K562 (cell line): ENCODE data around the gene HES6. TPM values are rescaled to one million over a fixed set of nuclear protein-coding genes. Genes with fewer than 3 reads are reported as not detected.

Experiments
- ATAC-seq: fragments of 200-7000 bp; cut with Tn5 transposase; 3 replicates; pipeline ENCODE4 v1.9.1; 2020; ENCODE audit warnings: moderate library complexity
- BruUV-seq: library from RNA; stranded (reverse); fragments of 400-500 nt; replicated peaks from 2 replicates; lab custom pipeline; 2021; lab: Mats Ljungman, UMichigan
- CTCF ChIA-PET: fragments of 300-600 bp; formaldehyde crosslinking; extraction: SDS; loops from one replicate; lab custom pipeline; 2021; ENCODE audit warnings: low intra/inter-chr PET ratio; lab: Yijun Ruan, JAX
- POLR2A ChIA-PET: fragments of 300-600, 350-650 bp; sonication (Branson Sonifier 250); formaldehyde crosslinking; extraction: SDS; loops from one replicate; lab custom pipeline; 2021; ENCODE audit warnings: antibody characterized with exemption, inconsistent platforms; lab: Yijun Ruan, JAX
- DNase-seq, 4 experiments: peaks; one replicate each; pipeline versions ENCODE4 v3.0.0 to v3.0.0-alpha.2; 2011 to 2018; ENCODE audit warnings: low spot score in 3 of 4, mixed read lengths in 3 of 4; ENCODE audit errors: extremely low read depth in 1 of 4
- FAIRE-seq: peaks from 2 replicates; lab custom pipeline; 2011; peaks lifted over from hg19 to GRCh38; lab: Jason Lieb, UNC
- H2AFZ ChIP-seq: 2 replicates; pipeline ENCODE4 v1.6.0; 2011; ENCODE audit warnings: low read depth, low read length, control low read depth, inconsistent platforms
- H3K27ac ChIP-seq: fragments of 200-600 bp; 3 replicates; pipeline ENCODE4 v1.8.0; 2011; ENCODE audit warnings: low read depth, mild to moderate bottlenecking, control low read depth, inconsistent platforms, low read length, moderate library complexity, mixed read lengths; ENCODE audit errors: extremely low read depth
- H3K27me3 ChIP-seq, 2 experiments: fragments of 300-600 bp in 1 of 2; 2 replicates in 1 of 2; 3 replicates in 1 of 2; pipeline versions ENCODE4 v1.6.0 to v1.8.0; 2011; ENCODE audit warnings: inconsistent platforms in 2 of 2, low read length in 2 of 2, mild to moderate bottlenecking in 1 of 2, mixed read lengths in 1 of 2, moderate library complexity in 1 of 2; ENCODE audit not compliant: control insufficient read depth in 2 of 2, insufficient read depth in 2 of 2
- H3K36me3 ChIP-seq: fragments of 300-600 bp; 3 replicates; pipeline ENCODE4 v1.8.0; 2011; ENCODE audit warnings: mild to moderate bottlenecking, low read length, inconsistent platforms; ENCODE audit not compliant: control insufficient read depth, insufficient read depth
- H3K4me1 ChIP-seq, 2 experiments: fragments of 200-600 bp in 1 of 2; replicated peaks in 1 of 2; 2 replicates in 1 of 2; 3 replicates in 1 of 2; pipeline versions ENCODE4 v1.5.1 to v1.8.0; 2011; ENCODE audit warnings: inconsistent platforms in 2 of 2, low read length in 2 of 2, mild to moderate bottlenecking in 1 of 2, mixed read lengths in 1 of 2, moderate library complexity in 1 of 2; ENCODE audit not compliant: control insufficient read depth in 2 of 2, insufficient read depth in 2 of 2
- H3K4me2 ChIP-seq: 2 replicates; pipeline ENCODE4 v1.6.1; 2011; ENCODE audit warnings: low read length, control low read depth, inconsistent platforms, mixed read lengths; ENCODE audit not compliant: insufficient read depth
- H3K4me3 ChIP-seq: fragments of 200-600 bp; sonication (generic), shearing (Covaris generic); 2 replicates; pipeline ENCODE4 v1.5.1; 2016; ENCODE audit warnings: control low read depth, inconsistent platforms
- H3K79me2 ChIP-seq: fragments of 200-600 bp; 3 replicates; pipeline ENCODE4 v1.8.0; 2011; ENCODE audit warnings: low read length, inconsistent platforms; ENCODE audit not compliant: control insufficient read depth, insufficient read depth
- H3K9ac ChIP-seq, 2 experiments: 2 replicates each; pipeline versions ENCODE4 v1.6.0 to v1.6.1; 2011; ENCODE audit warnings: low read depth in 2 of 2, low read length in 2 of 2, control low read depth in 1 of 2, inconsistent platforms in 1 of 2, mild to moderate bottlenecking in 1 of 2, mixed read lengths in 1 of 2; ENCODE audit not compliant: insufficient read depth in 1 of 2
- H3K9me1 ChIP-seq: one replicate; pipeline ENCODE4 v1.6.0; 2011; ENCODE audit warnings: inconsistent platforms, mild to moderate bottlenecking, low read length, moderate library complexity; ENCODE audit not compliant: control insufficient read depth, insufficient read depth
- H3K9me3 ChIP-seq: replicated peaks from 2 replicates; pipeline ENCODE4 v1.5.1; 2011; ENCODE audit warnings: low read depth, low read length, inconsistent platforms; ENCODE audit not compliant: control insufficient read depth, insufficient read depth
- H4K20me1 ChIP-seq: replicated peaks from 2 replicates; pipeline ENCODE4 v1.6.1; 2011; ENCODE audit warnings: low read length, inconsistent platforms, mixed read lengths; ENCODE audit not compliant: control insufficient read depth, insufficient read depth
- BCL6 ChIP-seq: fragments of 250-450 bp; sonication (Bioruptor Pico); IDR thresholded peaks from 2 replicates; pipeline ENCODE4 v1.4.0; 2020
- CAMTA2 ChIP-seq: fragments of 250-450 bp; sonication (Bioruptor Pico); conservative IDR thresholded peaks from 2 replicates; pipeline ENCODE4 v1.5.1; 2022
- KAT8 ChIP-seq: fragments of 450-650 bp; IDR thresholded peaks from 2 replicates; pipeline ENCODE4 v1.6.1; 2016; ENCODE audit warnings: low read depth, mild to moderate bottlenecking
- NCOA1 ChIP-seq: fragments of 450-650 bp; IDR thresholded peaks from 2 replicates; pipeline ENCODE4 v1.6.1; 2016; ENCODE audit warnings: low read depth
- POLR2B ChIP-seq: fragments of 450-650 bp; IDR thresholded peaks from 2 replicates; pipeline ENCODE4 v1.6.1; 2018; ENCODE audit warnings: low read depth; ENCODE audit not compliant: partially characterized antibody
- RBM39 ChIP-seq: fragments of 200-400 bp; formaldehyde crosslinking; optimal IDR thresholded peaks from 2 replicates; pipeline ENCODE3; 2018; ENCODE audit warnings: low read depth, low read length
- SRSF1 ChIP-seq: fragments of 200-400 bp; formaldehyde crosslinking; IDR thresholded peaks from 2 replicates; pipeline ENCODE4 v1.6.1; 2017; ENCODE audit warnings: mild to moderate bottlenecking, low read depth, low read length, moderate library complexity
- ZNF277 ChIP-seq: fragments of 250-450 bp; sonication (Bioruptor Pico); IDR thresholded peaks from 2 replicates; pipeline ENCODE4 v1.8.0; 2022; ENCODE audit warnings: inconsistent platforms, mild to moderate bottlenecking, moderate library complexity, borderline replicate concordance
- ZNF316 ChIP-seq: fragments of 450-650 bp; IDR thresholded peaks from 2 replicates; pipeline ENCODE4 v1.6.1; 2016
- ZNF445 ChIP-seq: fragments of 250-450 bp; sonication (Bioruptor Pico); IDR thresholded peaks from 2 replicates; pipeline ENCODE4 v1.4.0; 2020; ENCODE audit warnings: low read depth, mild to moderate bottlenecking, moderate library complexity
- WGBS: fragments of 100-300 bp; shearing (Covaris generic); methylation state at CpG from one replicate; pipeline ENCODE4 v1.1.6; 2016; ENCODE audit warnings: low coverage, mixed read lengths; ENCODE audit not compliant: insufficient coverage; ENCODE audit errors: missing lambda C conversion rate; 5-methylcytosine and 5-hydroxymethylcytosine counted together
- in situ Hi-C: fragments of 300-500 bp; cut with MboI; formaldehyde crosslinking; loops from 4 replicates; pipeline ENCODE4 v1.15.0; 2018; ENCODE audit warnings: inconsistent platforms, mixed read lengths
- intact Hi-C: fragments of 100-400 bp; cut with micrococcal nuclease; formaldehyde crosslinking; loops from 2 replicates; pipeline ENCODE4 v1.14.2; 2022
- polyA plus RNA-seq, 8 experiments: library from polyadenylated mRNA; depleted of rRNA in 4 of 8; stranded (reverse) in 5 of 8; unstranded in 3 of 8; fragments of >200 nt; fragmentation: Nextera tagmentation in 2 of 8; fragmentation: Illumina TruSeq in 1 of 8; extraction: Ambion mirVana in 2 of 8; extraction: Trizol in 1 of 8; gene quantifications; 2 replicates each; pipeline versions ENCODE4 v1.2.1 to v1.2.3, GENCODE V29; 2011 to 2014; ENCODE audit warnings: inconsistent platforms in 1 of 8, missing spikeins in 1 of 8
- total RNA-seq, 7 experiments: library from RNA; depleted of rRNA in 6 of 7; stranded (reverse); fragments of >200 nt in 6 of 7; fragmentation: Illumina TruSeq in 2 of 7; extraction: Trizol in 2 of 7; gene quantifications; 2 replicates each; pipeline versions ENCODE4 v1.2.1 to v1.2.3, GENCODE V29; 2011 to 2021; ENCODE audit warnings: low replicate concordance in 1 of 7
- TF ChIP-seq, protein P1 (sequence below): sonication (generic); formaldehyde crosslinking; IDR thresholded peaks from 2 replicates; pipeline ENCODE4 v1.8.1; 2023; ENCODE audit warnings: mild to moderate bottlenecking, missing genetic modification reagents
- TF ChIP-seq, protein P2 (sequence below): fragments of 250-450 bp; sonication (Bioruptor Pico); IDR thresholded peaks from 2 replicates; pipeline ENCODE4 v1.9.0; 2021; ENCODE audit warnings: mild to moderate bottlenecking
- TF ChIP-seq, protein P3 (sequence below): IDR thresholded peaks from 2 replicates; pipeline ENCODE4 v1.6.1; 2011; ENCODE audit not compliant: insufficient read length; ENCODE audit errors: extremely low read depth

HES6 gene
- total and polyA plus RNA-seq, 9 of the 15 experiments (the other 6 are each of a cell fraction or from before 2014, with no cell fraction given): 6.2 to 133 (median 29.2) TPM

DNA sequence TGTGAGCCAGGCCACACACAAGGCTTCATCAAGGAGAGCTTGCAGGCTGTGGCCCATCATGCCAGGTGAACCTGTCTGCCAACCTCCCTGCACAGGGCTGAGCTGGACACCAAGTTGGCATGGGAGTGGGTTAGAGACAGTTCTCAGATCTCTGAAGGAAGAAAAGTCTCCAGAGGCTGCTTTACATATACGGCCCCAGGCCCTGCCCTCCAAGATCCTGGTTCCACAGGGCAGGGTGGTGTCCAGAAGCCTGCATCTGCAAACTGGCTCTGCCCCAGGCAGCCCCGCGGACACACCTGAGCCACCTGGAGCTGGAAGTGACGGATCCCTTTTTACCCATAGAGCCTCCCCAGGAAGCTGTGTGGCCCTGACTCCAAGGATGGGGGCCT lies 24.2 kb upstream of the HES6 start:
- Histone ChIP-seq H2AFZ (no peak overlapping the region), H4K20me1 (no peaks in the 10 kb centered on the region; the same call in 1 of the 2 replicates), H3K9me1 (no peaks in the 10 kb centered on the region), H3K9ac (no peak overlapping the region), H3K27me3 (no peaks in the 10 kb centered on the region), H3K4me2 (no peak overlapping the region), H3K27ac (no peak overlapping the region), H3K4me1 (no peaks in the 10 kb centered on the region; a peak in 1 of 5 replicates), H3K4me3 (no peak overlapping the region)
- intact Hi-C loops (loop anchor here (5.0 kb wide), 1 partner anchor 407 kb away; the partner anchor contains the start of gene RAMP1), in situ Hi-C loops (loop anchor here (25.0 kb wide), 1 partner anchor 402 kb away; the partner anchor contains the start of gene RAMP1)
- no peak for FAIRE-seq
- no TSS peak for BruUV-seq
- WGBS: 79% methylated on average over 2 of the region's 4 CpGs
- no peak for ATAC-seq
- DNase-seq: no peak
- POLR2A ChIA-PET: interaction anchor here (0.6 kb wide), 1 partner anchor 258 kb away, joined by 3 read pairs; no protein-coding TSS in a partner anchor
- TF ChIP-seq RBM39: no peak
- TF ChIP-seq, protein P1, sequence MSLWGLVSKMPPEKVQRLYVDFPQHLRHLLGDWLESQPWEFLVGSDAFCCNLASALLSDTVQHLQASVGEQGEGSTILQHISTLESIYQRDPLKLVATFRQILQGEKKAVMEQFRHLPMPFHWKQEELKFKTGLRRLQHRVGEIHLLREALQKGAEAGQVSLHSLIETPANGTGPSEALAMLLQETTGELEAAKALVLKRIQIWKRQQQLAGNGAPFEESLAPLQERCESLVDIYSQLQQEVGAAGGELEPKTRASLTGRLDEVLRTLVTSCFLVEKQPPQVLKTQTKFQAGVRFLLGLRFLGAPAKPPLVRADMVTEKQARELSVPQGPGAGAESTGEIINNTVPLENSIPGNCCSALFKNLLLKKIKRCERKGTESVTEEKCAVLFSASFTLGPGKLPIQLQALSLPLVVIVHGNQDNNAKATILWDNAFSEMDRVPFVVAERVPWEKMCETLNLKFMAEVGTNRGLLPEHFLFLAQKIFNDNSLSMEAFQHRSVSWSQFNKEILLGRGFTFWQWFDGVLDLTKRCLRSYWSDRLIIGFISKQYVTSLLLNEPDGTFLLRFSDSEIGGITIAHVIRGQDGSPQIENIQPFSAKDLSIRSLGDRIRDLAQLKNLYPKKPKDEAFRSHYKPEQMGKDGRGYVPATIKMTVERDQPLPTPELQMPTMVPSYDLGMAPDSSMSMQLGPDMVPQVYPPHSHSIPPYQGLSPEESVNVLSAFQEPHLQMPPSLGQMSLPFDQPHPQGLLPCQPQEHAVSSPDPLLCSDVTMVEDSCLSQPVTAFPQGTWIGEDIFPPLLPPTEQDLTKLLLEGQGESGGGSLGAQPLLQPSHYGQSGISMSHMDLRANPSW (CRISPR knock-in tag): no peak
- TF ChIP-seq, protein P2, sequence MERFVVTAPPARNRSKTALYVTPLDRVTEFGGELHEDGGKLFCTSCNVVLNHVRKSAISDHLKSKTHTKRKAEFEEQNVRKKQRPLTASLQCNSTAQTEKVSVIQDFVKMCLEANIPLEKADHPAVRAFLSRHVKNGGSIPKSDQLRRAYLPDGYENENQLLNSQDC: no peak
- no peak for TF ChIP-seq SRSF1
- TF ChIP-seq ZNF316: no peak
- no peak for TF ChIP-seq KAT8
- TF ChIP-seq BCL6 (CRISPR knock-in tag): no peak
- TF ChIP-seq CAMTA2 (CRISPR knock-in tag): no peak
- TF ChIP-seq ZNF277 (CRISPR knock-in tag): no peak
- TF ChIP-seq ZNF445 (CRISPR knock-in tag): no peak
- TF ChIP-seq, protein P3, sequence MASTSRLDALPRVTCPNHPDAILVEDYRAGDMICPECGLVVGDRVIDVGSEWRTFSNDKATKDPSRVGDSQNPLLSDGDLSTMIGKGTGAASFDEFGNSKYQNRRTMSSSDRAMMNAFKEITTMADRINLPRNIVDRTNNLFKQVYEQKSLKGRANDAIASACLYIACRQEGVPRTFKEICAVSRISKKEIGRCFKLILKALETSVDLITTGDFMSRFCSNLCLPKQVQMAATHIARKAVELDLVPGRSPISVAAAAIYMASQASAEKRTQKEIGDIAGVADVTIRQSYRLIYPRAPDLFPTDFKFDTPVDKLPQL: no peak
- TF ChIP-seq NCOA1: no peak
- no peak for TF ChIP-seq POLR2B
- TF ChIP-seq, all 486 proteins: peak for 0
- no peaks in the 10 kb centered on the region for H3K9me3 ChIP-seq
- H3K36me3 ChIP-seq: peaks cover 35% of the 10 kb centered on the region; the same call in 2 of the 3 replicates
- no peaks in the 10 kb centered on the region for H3K79me2 ChIP-seq
- CTCF ChIA-PET: interaction anchor here (1.0 to 2.2 kb wide), 4 partner anchors 104 to 751 kb away, joined by 3 to 21 read pairs (median 8); partner anchors contain the start of gene ERFE
